ENCODE measurements around the gene MATN4.

MATN4 gene

DNA sequence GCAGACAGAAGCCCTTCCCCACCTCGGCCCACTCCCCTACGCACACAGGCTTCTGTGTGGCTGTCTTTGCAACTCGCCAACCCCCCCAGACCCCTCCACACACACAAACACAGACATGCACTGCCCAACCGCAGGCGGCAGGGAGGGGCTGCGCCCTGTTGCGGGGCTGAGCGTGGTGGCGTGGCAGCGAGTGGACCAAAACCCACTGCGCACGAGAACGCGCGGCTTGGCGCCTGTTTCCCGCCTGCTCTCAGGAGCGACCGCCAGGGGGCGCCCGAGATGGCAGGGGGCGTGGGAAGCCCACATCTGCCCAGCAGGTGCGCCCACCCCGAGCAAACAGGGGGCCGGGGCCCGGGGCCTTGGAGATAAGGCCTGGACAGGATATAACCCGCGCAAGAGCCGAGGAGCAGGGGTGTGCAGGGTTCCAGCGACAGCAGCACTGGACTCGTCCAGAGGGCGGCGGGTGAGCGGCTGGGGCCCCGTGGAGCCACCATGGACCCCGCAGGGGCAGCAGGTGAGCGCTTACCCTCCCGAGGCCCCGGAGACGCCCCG lies 1.6 kb downstream of the MATN4 start, which contains the start of gene RBPJL:
TSS of gene RBPJL (plus strand) at position 410 of the 552 bp plus-strand sequence. CDS start at position 493, 83 bp downstream.
- peak; percentile 92 for TF ChIP-seq CTCF (IDR thresholded peaks at IDR 0.05; ENCODE audit: low read depth, low read length, missing control alignments)
- DNase-seq (ENCODE audit: extremely low read depth, low read depth): no peak
- H3K4me3 ChIP-seq (replicated peaks; ENCODE audit: low read depth, low read length): no peak within 1 kb of the TSS

GRCh38 chr20:45305262-45305661 lies 2.8 kb downstream of the MATN4 start:
- TF ChIP-seq CTCF (IDR thresholded peaks at IDR 0.05; ENCODE audit: low read depth, low read length, missing control alignments): no peak
- H3K4me3 ChIP-seq (replicated peaks; ENCODE audit: low read depth, low read length): no peak overlapping the region
- no peak for DNase-seq (ENCODE audit: extremely low read depth, low read depth)

DNA sequence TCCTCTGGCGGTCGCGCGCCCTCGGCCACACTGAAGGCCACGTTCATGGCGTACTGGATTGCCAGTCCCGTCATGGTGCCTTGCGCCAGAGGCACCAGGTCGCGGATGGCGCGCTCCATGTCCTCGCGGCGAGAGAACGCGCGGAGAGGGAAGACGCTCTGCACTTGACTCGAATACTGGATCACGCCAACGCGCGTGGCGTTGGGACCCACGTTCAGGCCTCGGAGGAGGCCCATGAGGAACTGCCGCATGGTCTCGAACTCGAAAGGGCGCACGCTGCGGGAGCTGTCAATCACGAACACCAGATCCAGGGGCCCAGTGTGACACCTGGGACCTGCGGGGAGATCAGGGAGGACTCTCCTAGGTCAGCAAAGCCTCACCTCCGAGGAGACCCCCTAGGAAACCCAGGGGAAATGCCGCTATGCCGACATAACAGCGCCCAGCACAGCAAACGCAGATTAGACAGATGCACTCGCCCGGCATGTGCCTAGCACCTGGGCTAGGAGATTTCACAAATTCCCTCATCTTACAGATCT lies 3.6 kb downstream of the MATN4 start:
- no peak for DNase-seq (ENCODE audit: extremely low read depth, low read depth)
- no peak overlapping the region for H3K4me3 ChIP-seq (replicated peaks; ENCODE audit: low read depth, low read length)
- TF ChIP-seq CTCF (IDR thresholded peaks at IDR 0.05; ENCODE audit: low read depth, low read length, missing control alignments): no peak

DNA sequence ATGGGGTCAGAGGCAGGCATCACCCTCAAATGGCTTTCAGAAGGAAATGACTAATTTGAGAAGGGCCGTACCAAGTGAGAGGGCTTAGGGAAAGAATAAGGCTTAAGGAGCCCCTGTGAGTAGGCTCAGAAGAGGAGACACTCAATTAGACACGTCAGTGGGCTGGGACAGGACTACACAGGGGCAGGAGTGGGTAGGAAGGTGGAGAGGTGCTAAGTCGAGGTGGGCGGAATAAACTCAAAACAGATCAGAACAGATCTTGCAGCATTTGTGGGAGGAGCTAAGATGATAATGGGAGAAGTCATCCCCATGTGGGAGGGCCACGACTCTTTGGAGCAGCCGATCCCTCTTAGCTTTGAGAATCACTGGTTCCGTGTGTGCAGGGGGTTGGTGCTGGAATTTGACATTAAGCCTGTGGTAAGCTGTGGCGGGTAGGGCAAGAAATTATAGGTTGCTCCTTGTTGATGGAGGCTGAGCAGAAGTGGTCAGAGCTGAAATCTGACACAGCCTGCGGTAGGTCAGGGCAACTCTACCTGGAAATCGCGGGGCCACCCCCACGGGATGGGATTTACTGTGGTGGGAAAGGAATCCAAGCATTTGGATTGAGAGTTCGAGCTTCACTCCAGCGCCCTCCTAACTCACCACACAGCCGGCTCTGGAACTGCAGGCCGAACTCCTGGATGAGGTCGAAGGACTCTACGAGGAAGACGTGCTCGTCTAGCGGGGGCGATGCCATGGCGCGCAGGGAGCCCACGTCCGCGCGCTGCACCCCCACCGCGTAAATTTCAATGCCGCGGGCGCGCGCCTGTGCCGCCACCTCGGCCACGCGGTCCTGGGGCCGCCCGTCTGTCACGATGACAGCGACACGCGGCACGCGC lies 4.3 kb downstream of the MATN4 start:
- TF ChIP-seq CTCF (IDR thresholded peaks at IDR 0.05; ENCODE audit: low read depth, low read length, missing control alignments): no peak
- H3K4me3 ChIP-seq (replicated peaks; ENCODE audit: low read depth, low read length): no peak overlapping the region
- DNase-seq (ENCODE audit: extremely low read depth, low read depth): no peak

DNA sequence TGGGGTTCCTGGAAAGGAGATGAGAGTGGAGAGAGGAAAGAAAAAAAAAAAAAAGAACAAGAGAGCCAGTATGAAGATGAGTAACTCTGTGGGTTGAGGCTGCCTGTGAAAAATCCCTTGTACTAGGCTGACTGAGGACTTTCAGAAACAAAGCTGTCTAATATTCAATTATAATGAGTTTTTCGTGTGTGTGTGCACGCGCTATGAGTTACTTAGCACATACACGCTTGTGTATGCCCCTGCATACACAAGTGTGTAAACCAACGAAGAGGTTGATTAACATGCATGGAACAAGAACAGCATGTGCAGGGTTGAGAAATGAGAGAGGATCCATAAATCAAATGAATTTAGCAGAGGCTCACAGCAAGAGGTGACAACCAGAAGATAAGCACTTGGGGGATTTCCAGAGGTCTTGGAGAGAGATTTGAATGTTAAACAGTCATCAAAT lies 6.3 kb downstream of the MATN4 start:
- no peak for TF ChIP-seq CTCF (IDR thresholded peaks at IDR 0.05; ENCODE audit: low read depth, low read length, missing control alignments)
- no peak for DNase-seq (ENCODE audit: extremely low read depth, low read depth)

GRCh38 chr20:45300961-45301360 lies 7.1 kb downstream of the MATN4 start:
- no peak for DNase-seq (ENCODE audit: extremely low read depth, low read depth)

More for the DNA sequence above, 6.3 kb downstream of the MATN4 start:
- H3K4me3 ChIP-seq (replicated peaks; ENCODE audit: low read depth, low read length): no peak overlapping the region

More at GRCh38 chr20:45300961-45301360, 7.1 kb downstream of the MATN4 start:
- TF ChIP-seq CTCF (IDR thresholded peaks at IDR 0.05; ENCODE audit: low read depth, low read length, missing control alignments): peak; percentile 53
- no peak overlapping the region for H3K4me3 ChIP-seq (replicated peaks; ENCODE audit: low read depth, low read length)
